Muscle layer of duodenum (tissue), 2 donors: Measurements from ENCODE around the gene DDX52.
"Not testable (repeated sequence)": the region's sequence is repeated elsewhere in the genome, so short reads cannot be mapped to it uniquely, and the experiment has no call there.

Source experiments
- H3K27ac ChIP-seq: one replicate; pipeline ENCODE4 v1.7.0; 2013; ENCODE audit warnings: mild to moderate bottlenecking, low read length
- H3K27me3 ChIP-seq: one replicate; pipeline ENCODE4 v1.7.0; 2013; ENCODE audit warnings: low read depth, mild to moderate bottlenecking, control low read depth, low read length
- H3K36me3 ChIP-seq, 2 donors: one replicate each; pipeline ENCODE4 v1.7.0; 2013; ENCODE audit warnings: low read length in 2 of 2, control low read depth in 1 of 2, mild to moderate bottlenecking in 1 of 2; ENCODE audit not compliant: insufficient read depth in 2 of 2, control insufficient read depth in 1 of 2
- H3K4me1 ChIP-seq, 2 donors: one replicate each; pipeline ENCODE4 v1.7.0; 2013; ENCODE audit warnings: low read length in 2 of 2, mild to moderate bottlenecking in 2 of 2, control low read depth in 1 of 2, moderate library complexity in 1 of 2; ENCODE audit not compliant: insufficient read depth in 2 of 2, control insufficient read depth in 1 of 2
- H3K4me3 ChIP-seq, 2 donors: one replicate each; pipeline ENCODE4 v1.7.0; 2013; ENCODE audit warnings: low read length in 2 of 2, low read depth in 1 of 2, mild to moderate bottlenecking in 1 of 2
- H3K9me3 ChIP-seq, 2 donors: one replicate each; pipeline ENCODE4 v1.7.0; 2013; ENCODE audit warnings: low read length in 2 of 2, control low read depth in 1 of 2, mild to moderate bottlenecking in 1 of 2; ENCODE audit not compliant: control insufficient read depth in 1 of 2
- donor health status: healthy.

The DDX52 gene

DNA sequence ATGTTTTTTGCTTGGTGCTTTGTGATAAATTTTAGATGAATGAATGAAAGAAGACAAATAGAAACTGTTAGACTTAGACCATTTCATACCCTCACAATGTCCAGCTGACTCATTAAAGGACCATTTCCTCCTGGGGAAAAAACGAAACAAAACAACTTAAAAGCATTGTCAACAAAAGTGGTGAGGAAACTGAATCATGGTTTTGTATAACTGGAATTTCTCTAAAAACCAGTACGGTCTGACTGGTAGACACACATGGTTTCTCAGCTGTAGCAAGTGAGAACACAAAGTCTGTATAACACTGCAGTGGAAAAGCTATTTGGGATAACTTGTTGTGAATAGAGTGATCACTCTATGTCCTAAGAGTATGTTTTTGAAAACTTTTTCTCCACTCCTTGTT, 5.3 kb upstream of the DDX52 start:
- Histone ChIP-seq H3K4me1 (peaks cover 0 to 6% of the 10 kb centered on the region in 2 donors), H3K27me3 (no peaks in the 10 kb centered on the region), H3K27ac (no peak overlapping the region)

DNA sequence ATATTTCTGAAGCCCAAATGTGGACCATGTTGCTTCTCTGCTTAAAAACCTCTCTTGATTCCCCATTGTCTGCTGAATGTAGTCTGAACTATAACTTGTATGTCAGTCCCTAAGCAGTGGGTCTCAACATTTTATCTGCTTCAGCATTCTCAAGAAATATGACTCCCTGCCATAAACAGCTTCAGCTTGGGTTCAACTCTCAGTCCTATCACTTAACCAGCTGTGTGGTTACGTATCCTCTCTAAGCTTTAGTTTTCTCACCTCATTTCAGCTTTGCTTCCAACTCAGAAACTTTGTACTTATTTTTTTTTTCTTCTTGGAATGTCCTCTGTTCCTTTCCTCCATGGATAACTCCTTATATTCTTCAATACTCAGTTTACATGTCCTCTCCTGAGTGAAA, 4.6 kb upstream of the DDX52 start:
- H3K27me3 ChIP-seq, result no peaks in the 10 kb centered on the region
- H3K9me3 ChIP-seq, result no peaks in the 10 kb centered on the region
- H3K27ac ChIP-seq, result no peak overlapping the region
- no peak overlapping the region for H3K4me3 ChIP-seq
- H3K36me3 ChIP-seq, result peaks cover 0 to 4% of the 10 kb centered on the region in 2 donors
- peaks cover 0 to 6% of the 10 kb centered on the region in 2 donors for H3K4me1 ChIP-seq

More for the DNA sequence above, 5.3 kb upstream of the DDX52 start:
- Histone ChIP-seq H3K4me3 (no peak overlapping the region), H3K36me3 (no peaks in the 10 kb centered on the region), H3K9me3 (no peaks in the 10 kb centered on the region)

DNA sequence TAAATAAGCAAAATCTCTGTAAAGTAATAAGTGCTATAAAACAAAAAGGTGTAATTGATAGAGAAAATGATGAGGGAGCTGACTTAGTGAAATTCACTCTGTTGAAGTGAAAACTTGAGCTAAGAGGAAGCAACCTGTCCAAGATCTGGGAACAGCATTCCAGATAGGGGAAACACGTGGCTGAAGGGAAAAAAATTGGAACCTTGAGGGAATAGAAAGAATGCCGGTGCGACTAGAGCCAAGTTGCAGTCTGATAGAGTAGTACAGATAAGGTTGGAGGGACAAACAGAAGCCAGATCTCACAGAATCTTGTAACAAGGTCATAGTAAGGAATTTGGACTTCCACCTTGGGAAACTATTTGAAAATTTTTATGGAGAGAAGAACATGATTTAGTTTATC, 623 bp upstream of the DDX52 start:
- peaks cover 5 to 18% of the 10 kb centered on the region in 2 donors for H3K36me3 ChIP-seq
- H3K9me3 ChIP-seq, result no peaks in the 10 kb centered on the region
- H3K27me3 ChIP-seq, result no peaks in the 10 kb centered on the region
- peak overlapping the region; percentile 89 to 96 for H3K4me3 ChIP-seq
- peaks cover 10 to 28% of the 10 kb centered on the region in 2 donors for H3K4me1 ChIP-seq
- H3K27ac ChIP-seq, result peak overlapping the region; percentile 54

DNA sequence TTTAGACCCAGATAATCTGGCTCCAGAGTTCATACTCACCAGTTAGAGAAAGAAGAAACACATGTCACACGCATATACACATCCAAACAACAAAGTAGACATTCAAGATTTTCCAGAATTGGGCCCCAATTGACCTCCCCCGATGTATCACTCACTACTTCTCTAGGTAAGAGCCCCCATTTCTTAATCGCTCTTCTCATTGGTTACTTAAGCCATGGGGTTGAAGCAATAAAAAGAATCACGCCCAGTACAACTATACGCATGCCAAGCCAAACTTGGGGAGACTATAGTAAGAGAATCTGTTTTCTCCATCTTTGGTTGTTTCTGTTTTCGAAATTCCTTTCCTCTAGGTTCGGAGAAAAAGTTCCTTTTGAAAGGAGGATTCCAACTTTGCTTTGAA, 565 bp downstream of the DDX52 start:
- Histone ChIP-seq H3K4me1 (peaks cover 10 to 28% of the 10 kb centered on the region in 2 donors), H3K27ac (peak overlapping the region; percentile 93), H3K4me3 (peak overlapping the region; percentile 89 to 96)

DNA sequence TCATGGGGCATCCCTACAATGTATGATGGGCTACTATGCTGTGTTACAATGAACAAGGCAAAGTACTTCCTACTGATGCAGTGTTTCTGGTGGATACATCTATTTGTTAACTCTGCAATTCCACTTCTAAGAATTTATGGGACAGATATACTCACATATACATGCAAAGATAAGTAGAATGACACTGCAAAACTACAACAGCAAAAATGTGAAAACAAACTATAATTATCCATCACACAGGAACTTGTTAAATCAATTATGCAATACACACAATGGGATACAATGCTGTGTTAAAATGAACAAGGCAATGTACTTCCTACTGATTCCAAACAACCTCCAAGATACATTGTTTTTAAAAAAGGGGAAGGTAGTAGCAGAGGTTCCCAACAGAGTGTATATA, 3.2 kb downstream of the DDX52 start:
- no peak overlapping the region for H3K4me3 ChIP-seq
- no peak overlapping the region for H3K27ac ChIP-seq
- H3K4me1 ChIP-seq, result peaks cover 10 to 28% of the 10 kb centered on the region in 2 donors
- peaks cover 21 to 36% of the 10 kb centered on the region in 2 donors for H3K36me3 ChIP-seq
- H3K27me3 ChIP-seq, result no peaks in the 10 kb centered on the region
- H3K9me3 ChIP-seq, result no peaks in the 10 kb centered on the region

More for the DNA sequence above, 565 bp downstream of the DDX52 start:
- H3K9me3 ChIP-seq, result no peaks in the 10 kb centered on the region
- H3K27me3 ChIP-seq, result no peaks in the 10 kb centered on the region
- H3K36me3 ChIP-seq, result peaks cover 9 to 22% of the 10 kb centered on the region in 2 donors

DNA sequence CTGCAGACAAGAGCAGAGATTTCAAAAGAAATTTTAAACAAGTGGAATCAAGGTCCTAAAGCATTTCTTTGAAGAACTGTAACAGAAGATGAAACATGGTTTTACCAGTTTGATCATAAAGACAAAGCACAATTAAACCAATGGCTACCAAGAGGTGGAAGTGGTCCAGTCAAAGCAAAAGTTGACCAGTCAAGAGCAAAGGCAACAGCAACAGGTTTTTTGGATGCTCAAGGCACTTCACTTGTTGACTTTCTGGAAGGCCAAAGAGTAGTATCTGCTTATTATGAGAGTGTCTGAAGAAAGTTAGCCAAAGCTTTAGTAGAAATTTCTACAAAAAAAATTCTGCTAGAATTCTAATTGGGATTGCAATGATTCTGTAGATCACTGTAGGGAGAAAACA, 5.3 kb downstream of the DDX52 start:
- H3K9me3 ChIP-seq, result no peaks in the 10 kb centered on the region
- H3K36me3 ChIP-seq, result peaks cover 21 to 34% of the 10 kb centered on the region in 2 donors
- H3K4me1 ChIP-seq, result peaks cover 4 to 28% of the 10 kb centered on the region in 2 donors
- H3K27me3 ChIP-seq, result no peaks in the 10 kb centered on the region
- H3K27ac ChIP-seq, result no peak overlapping the region
- no peak overlapping the region for H3K4me3 ChIP-seq

DNA sequence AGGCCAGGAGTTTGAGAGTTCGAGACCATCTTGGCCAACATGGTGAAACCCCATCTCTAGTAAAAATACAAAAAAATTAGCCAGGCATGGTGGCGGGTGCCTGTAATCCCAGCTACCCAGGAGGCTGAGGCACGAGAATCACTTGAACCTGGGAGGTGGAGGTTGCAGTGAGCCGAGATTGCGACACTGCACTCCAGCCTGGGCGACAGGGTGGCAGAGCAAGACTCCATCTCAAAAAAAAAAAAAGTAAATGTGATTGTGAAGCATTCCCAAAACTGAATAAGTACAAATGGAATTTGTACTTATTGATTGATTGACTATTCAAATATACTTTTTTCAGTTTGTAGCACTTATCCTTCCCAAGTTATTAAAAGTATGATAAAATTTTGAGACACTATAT, 26.8 kb downstream of the DDX52 start:
- not testable (repeated sequence) for H3K4me1 ChIP-seq, H3K27ac ChIP-seq, H3K4me3 ChIP-seq, H3K27me3 ChIP-seq, H3K9me3 ChIP-seq
- peaks cover 41 to 77% of the 10 kb centered on the region in 2 donors for H3K36me3 ChIP-seq

DNA sequence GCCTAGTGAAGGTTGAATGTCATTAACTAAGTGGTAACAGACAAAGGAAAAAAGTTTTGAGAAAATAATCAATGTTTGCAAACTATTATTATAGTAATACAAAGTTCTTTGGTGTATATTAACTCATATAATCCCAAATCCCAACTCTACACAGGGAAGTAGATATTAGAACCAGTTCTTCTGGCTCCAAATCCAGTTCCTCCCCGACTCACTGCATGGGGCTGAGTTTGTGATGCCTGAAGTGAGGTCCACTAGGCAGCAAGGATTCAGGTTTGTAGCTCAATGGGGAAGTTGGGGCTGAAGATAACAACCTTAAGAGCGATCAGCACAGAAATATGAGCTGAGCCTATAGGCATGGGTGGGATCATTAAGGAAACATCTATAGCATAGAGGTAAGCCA, 28.4 kb downstream of the DDX52 start:
- Histone ChIP-seq H3K36me3 (peaks cover 28 to 62% of the 10 kb centered on the region in 2 donors), H3K4me1 (no peaks in the 10 kb centered on the region), H3K9me3 (no peaks in the 10 kb centered on the region), H3K4me3 (no peak overlapping the region), H3K27ac (no peak overlapping the region), H3K27me3 (no peaks in the 10 kb centered on the region)

DNA sequence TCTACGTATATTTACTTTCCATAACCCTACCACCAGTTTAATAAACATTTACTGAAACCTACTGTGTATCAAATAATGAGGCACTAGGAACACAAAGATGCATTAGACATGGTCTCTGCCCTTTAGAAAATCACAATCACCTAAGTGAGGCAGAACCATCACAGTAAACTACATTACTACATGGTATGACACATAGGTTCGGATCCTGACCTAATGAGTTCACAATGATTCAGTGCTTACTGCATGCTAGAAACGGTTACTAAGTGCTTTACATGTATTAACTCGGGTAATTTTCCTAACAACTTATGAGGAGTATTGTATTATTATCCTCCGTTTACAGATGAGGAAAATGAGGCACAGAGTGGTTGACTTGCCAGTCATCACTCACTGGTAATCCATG, 28.9 kb downstream of the DDX52 start:
- H3K27ac ChIP-seq, result no peak overlapping the region
- no peaks in the 10 kb centered on the region for H3K4me1 ChIP-seq
- no peak overlapping the region for H3K4me3 ChIP-seq
- no peaks in the 10 kb centered on the region for H3K9me3 ChIP-seq
- H3K36me3 ChIP-seq, result peaks cover 28 to 58% of the 10 kb centered on the region in 2 donors
- H3K27me3 ChIP-seq, result no peaks in the 10 kb centered on the region

DNA sequence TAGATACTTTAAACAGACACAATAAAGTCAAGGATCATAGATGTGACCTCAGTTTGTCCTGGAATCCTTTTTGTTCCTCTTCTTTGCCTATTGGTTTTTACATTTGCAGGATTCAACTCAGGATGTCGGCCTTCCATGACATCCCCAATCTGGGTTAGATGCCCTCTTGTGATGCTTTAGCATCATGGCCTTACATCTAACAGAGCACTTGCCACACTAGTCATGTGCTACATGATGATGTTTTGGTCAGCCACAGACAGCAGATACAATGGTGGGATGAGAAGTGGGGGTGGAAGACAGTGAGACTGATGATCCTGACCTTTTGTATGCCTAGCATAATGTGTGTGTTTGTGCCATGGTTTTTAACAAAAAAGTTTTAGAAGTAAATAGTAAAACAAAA, 32.3 kb downstream of the DDX52 start:
- Histone ChIP-seq H3K27me3 (no peaks in the 10 kb centered on the region), H3K36me3 (peaks cover 16 to 38% of the 10 kb centered on the region in 2 donors), H3K4me3 (no peak overlapping the region), H3K27ac (no peak overlapping the region), H3K9me3 (no peaks in the 10 kb centered on the region), H3K4me1 (peaks cover 0 to 10% of the 10 kb centered on the region in 2 donors)

DNA sequence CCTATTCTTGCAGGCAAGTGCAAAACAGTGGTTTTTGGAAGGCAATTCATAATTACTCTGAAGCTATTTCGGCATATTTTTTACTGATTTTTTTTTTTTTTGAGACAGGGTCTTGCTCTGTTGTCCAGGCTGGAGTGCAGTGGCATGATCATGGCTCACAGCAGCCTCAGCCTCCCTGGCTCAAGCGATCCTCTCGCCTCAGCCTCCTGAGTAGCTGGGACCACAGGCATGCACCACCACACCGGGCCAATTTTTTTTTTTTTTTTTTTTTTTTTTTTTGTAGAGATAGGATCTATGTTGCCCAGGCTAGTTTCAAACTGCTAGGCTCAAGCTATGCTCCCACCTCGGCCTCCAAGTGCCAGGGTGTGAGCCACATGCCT, 33.2 kb downstream of the DDX52 start:
- H3K4me1 ChIP-seq, H3K27me3 ChIP-seq, H3K9me3 ChIP-seq: not testable (repeated sequence)
- Histone ChIP-seq H3K36me3 (peaks cover 16 to 33% of the 10 kb centered on the region in 2 donors), H3K27ac (peak overlapping the region; percentile 45), H3K4me3 (peak overlapping the region; percentile 85 to 98)
